HL-60 (cell line): ENCODE data around the gene SMOC2.

Experiments used
- DNase-seq, 2 experiments: peaks; one replicate each; pipeline ENCODE4 v3.0.0-alpha.2; 2010 to 2020; ENCODE audit warnings: low read depth in 1 of 2, low spot score in 1 of 2
- H3K27ac ChIP-seq: fragments of 250-450 bp; sonication (Bioruptor Pico); replicated peaks from 2 replicates; pipeline ENCODE4 v1.5.1; 2020; ENCODE audit warnings: mild to moderate bottlenecking, moderate library complexity
- H3K27me3 ChIP-seq: fragments of 250-450 bp; sonication (Bioruptor Pico); 2 replicates; pipeline ENCODE4 v1.5.1; 2021; ENCODE audit warnings: mild to moderate bottlenecking, moderate library complexity; ENCODE audit not compliant: insufficient read depth, poor library complexity, severe bottlenecking
- H3K4me3 ChIP-seq: replicated peaks from 2 replicates; pipeline ENCODE4 v1.5.1; 2011; ENCODE audit warnings: mild to moderate bottlenecking, control low read depth, low read length; ENCODE audit not compliant: insufficient read depth
- CTCF ChIP-seq: IDR thresholded peaks from one replicate; pipeline ENCODE4 v1.5.1; 2011; ENCODE audit warnings: low read length, control low read depth, inconsistent platforms; ENCODE audit not compliant: insufficient read depth
- GABPA ChIP-seq: IDR thresholded peaks from 2 replicates; pipeline ENCODE4 v1.6.1; 2012; ENCODE audit warnings: low read depth
- POLR2AphosphoS5 ChIP-seq: IDR thresholded peaks from 2 replicates; pipeline ENCODE4 v1.6.1; 2012; ENCODE audit warnings: low read depth
- REST ChIP-seq: IDR thresholded peaks from 2 replicates; pipeline ENCODE4 v1.6.1; 2012; ENCODE audit warnings: low read depth; ENCODE audit not compliant: insufficient replicate concordance
- SPI1 ChIP-seq: IDR thresholded peaks from 2 replicates; pipeline ENCODE4 v1.6.1; 2012; ENCODE audit warnings: low read depth, mild to moderate bottlenecking, borderline replicate concordance

Gene SMOC2

GRCh38 chr6:168554472-168554871 is 113.5 kb downstream of the SMOC2 start:
- H3K4me3 ChIP-seq: no peak overlapping the region
- no peak overlapping the region for H3K27ac ChIP-seq
- no peaks in the 10 kb centered on the region for H3K27me3 ChIP-seq
- TF ChIP-seq REST: no peak
- TF ChIP-seq CTCF: no peak
- no peak for TF ChIP-seq GABPA
- TF ChIP-seq SPI1: no peak
- no peak for TF ChIP-seq POLR2AphosphoS5
- DNase-seq: no peak

- H3K27ac ChIP-seq: no peak overlapping the region
- no peaks in the 10 kb centered on the region for H3K27me3 ChIP-seq
- H3K4me3 ChIP-seq: no peak overlapping the region
- no peak for DNase-seq
- TF ChIP-seq REST: no peak
- TF ChIP-seq CTCF: no peak
- TF ChIP-seq POLR2AphosphoS5: no peak
- TF ChIP-seq SPI1: no peak
- TF ChIP-seq GABPA: no peak
Measured at GRCh38 chr6:168554898-168555617, 114.1 kb downstream of the SMOC2 start.

GRCh38 chr6:168555618-168556273 is 114.8 kb downstream of the SMOC2 start:
- no peaks in the 10 kb centered on the region for H3K27me3 ChIP-seq
- TF ChIP-seq POLR2AphosphoS5: no peak
- TF ChIP-seq GABPA: no peak
- TF ChIP-seq CTCF: no peak
- H3K27ac ChIP-seq: no peak overlapping the region
- DNase-seq: no peak
- no peak overlapping the region for H3K4me3 ChIP-seq

GRCh38 chr6:168557512-168557911 is 116.5 kb downstream of the SMOC2 start:
- no peak for DNase-seq
- TF ChIP-seq CTCF: no peak
- no peak for TF ChIP-seq SPI1
- no peak for TF ChIP-seq GABPA
- no peak for TF ChIP-seq POLR2AphosphoS5
- no peak for TF ChIP-seq REST
- H3K4me3 ChIP-seq: no peak overlapping the region
- no peaks in the 10 kb centered on the region for H3K27me3 ChIP-seq
- no peak overlapping the region for H3K27ac ChIP-seq
